IPS DF 4.7 (cell line): Measurements from ENCODE around the gene KNDC1.
"Not testable (repeated sequence)": the region's sequence is repeated elsewhere in the genome, so short reads cannot be mapped to it uniquely, and the experiment has no call there.

Experiments
- DNase-seq: peaks from one replicate; pipeline ENCODE4 v3.0.0-alpha.2; 2013; ENCODE audit warnings: low spot score; ENCODE audit errors: extremely low read depth

Gene KNDC1

GRCh38 chr10:133139551-133140065 is 20.4 kb upstream of the KNDC1 start:
- DNase-seq = no peak

- DNase-seq = no peak
These were observed 19.4 kb upstream of the KNDC1 start for GRCh38 chr10:133140417-133141143.

- no peak for DNase-seq
These were observed 18.7 kb upstream of the KNDC1 start for GRCh38 chr10:133141144-133141957.

GRCh38 chr10:133141958-133142340 is 18.1 kb upstream of the KNDC1 start:
- DNase-seq = no peak

GRCh38 chr10:133142523-133143199 is 17.4 kb upstream of the KNDC1 start:
- DNase-seq = no peak

GRCh38 chr10:133143200-133143533 is 16.9 kb upstream of the KNDC1 start:
- no peak for DNase-seq

GRCh38 chr10:133143546-133143945 is 16.5 kb upstream of the KNDC1 start:
- DNase-seq = no peak

- no peak for DNase-seq
These were observed 15.2 kb upstream of the KNDC1 start for GRCh38 chr10:133144771-133145170.

- DNase-seq = no peak
These were observed 9.8 kb upstream of the KNDC1 start for GRCh38 chr10:133150226-133150625.

- no peak for DNase-seq
These were observed 9.4 kb upstream of the KNDC1 start for GRCh38 chr10:133150656-133151055.

- not testable (repeated sequence) for DNase-seq
These were observed 8.9 kb upstream of the KNDC1 start for GRCh38 chr10:133151071-133151470.

GRCh38 chr10:133151543-133151972 is 8.5 kb upstream of the KNDC1 start:
- peak; percentile 91 for DNase-seq

GRCh38 chr10:133154411-133154810 is 5.6 kb upstream of the KNDC1 start:
- DNase-seq = no peak

GRCh38 chr10:133154996-133155778 is 4.8 kb upstream of the KNDC1 start:
- DNase-seq = no peak

GRCh38 chr10:133156674-133157579 is 3.1 kb upstream of the KNDC1 start:
- DNase-seq = no peak

- no peak for DNase-seq
These were observed 2.2 kb upstream of the KNDC1 start for GRCh38 chr10:133157662-133158436.

- no peak for DNase-seq
These were observed 1.6 kb upstream of the KNDC1 start for GRCh38 chr10:133158437-133158755.

- DNase-seq = no peak
These were observed 1.0 kb upstream of the KNDC1 start for GRCh38 chr10:133158756-133159610.

- no peak for DNase-seq
These were observed 439 bp upstream of the KNDC1 start for GRCh38 chr10:133159611-133159949.
